ENCODE results near the gene PTPN14. TPM values are rescaled to one million over a fixed set of nuclear protein-coding genes. Genes with fewer than 3 reads are reported as not detected.

The PTPN14 gene
- total and polyA plus RNA-seq, 2 experiments from 2014 or later: 18.7 to 70.2 TPM

DNA sequence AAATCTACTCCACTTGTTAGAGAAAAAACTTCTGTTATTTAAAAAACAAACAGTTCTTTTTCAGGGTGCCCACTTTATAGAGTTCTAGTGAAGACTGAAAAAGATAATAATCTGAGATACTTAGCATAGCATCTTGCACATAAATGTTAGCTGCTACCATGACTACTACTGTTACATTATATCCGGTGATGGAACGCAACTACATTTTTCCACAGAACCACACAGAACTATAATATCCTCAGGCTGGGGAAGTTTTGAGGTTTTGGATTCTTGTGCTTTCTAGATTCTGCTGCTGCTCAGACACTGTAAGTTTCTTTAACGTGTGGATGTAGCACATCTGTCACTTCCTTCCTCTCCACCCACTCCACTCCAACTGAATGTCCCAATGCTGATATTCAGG, 110.3 kb downstream of the PTPN14 start (continued):
- TF ChIP-seq, protein P1, sequence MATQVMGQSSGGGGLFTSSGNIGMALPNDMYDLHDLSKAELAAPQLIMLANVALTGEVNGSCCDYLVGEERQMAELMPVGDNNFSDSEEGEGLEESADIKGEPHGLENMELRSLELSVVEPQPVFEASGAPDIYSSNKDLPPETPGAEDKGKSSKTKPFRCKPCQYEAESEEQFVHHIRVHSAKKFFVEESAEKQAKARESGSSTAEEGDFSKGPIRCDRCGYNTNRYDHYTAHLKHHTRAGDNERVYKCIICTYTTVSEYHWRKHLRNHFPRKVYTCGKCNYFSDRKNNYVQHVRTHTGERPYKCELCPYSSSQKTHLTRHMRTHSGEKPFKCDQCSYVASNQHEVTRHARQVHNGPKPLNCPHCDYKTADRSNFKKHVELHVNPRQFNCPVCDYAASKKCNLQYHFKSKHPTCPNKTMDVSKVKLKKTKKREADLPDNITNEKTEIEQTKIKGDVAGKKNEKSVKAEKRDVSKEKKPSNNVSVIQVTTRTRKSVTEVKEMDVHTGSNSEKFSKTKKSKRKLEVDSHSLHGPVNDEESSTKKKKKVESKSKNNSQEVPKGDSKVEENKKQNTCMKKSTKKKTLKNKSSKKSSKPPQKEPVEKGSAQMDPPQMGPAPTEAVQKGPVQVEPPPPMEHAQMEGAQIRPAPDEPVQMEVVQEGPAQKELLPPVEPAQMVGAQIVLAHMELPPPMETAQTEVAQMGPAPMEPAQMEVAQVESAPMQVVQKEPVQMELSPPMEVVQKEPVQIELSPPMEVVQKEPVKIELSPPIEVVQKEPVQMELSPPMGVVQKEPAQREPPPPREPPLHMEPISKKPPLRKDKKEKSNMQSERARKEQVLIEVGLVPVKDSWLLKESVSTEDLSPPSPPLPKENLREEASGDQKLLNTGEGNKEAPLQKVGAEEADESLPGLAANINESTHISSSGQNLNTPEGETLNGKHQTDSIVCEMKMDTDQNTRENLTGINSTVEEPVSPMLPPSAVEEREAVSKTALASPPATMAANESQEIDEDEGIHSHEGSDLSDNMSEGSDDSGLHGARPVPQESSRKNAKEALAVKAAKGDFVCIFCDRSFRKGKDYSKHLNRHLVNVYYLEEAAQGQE (IDR thresholded peaks at IDR 0.05; ENCODE audit: unreplicated experiment): no peak
- TF ChIP-seq CREB1 (CRISPR knock-in tag; IDR thresholded peaks at IDR 0.05; ENCODE audit: low read depth) (no peak), JUNB (IDR thresholded peaks at IDR 0.05; ENCODE audit: unreplicated experiment) (no peak), STAT1 (IDR thresholded peaks at IDR 0.05; ENCODE audit: unreplicated experiment) (no peak)

DNA sequence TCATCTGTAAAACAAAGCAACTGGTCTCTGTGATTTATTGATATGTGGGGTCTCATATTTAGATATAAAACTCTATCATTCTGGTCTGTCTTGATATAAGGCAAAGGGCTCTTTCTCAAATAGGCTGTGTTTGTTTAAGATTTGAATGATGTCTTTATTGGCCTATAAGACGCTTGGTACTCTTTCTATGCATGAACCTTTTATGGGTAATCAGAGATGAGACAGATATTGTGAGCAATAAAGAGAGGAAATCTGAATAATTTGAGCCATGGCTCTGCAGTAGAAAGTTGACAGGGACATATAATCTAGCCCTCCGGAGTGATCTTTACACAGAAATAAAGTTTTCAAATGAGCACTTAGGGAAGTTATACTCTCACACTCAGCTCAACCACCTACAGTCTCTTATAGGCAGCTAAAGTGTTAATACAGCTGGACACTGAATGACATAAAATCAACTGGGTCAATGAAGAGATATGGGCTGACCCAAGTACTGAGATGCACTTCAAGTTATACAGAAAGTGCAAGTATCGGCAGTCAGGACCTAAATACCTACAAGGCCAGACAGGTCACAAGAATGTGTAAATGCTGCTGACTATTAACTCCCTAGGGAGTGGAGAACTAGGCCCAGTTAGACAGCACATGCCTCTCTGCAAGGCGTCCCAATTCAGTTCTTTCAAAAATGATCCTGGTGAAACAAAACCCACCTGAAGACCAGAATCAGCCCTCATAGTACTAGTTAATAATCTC, 111.0 kb downstream of the PTPN14 start:
- Mint-ChIP-seq H3K4me1 (peaks cover 70% of the 10 kb centered on the region), H3K9me3 (peaks cover 3% of the 10 kb centered on the region; the same call in 1 of the 3 replicates), H3K4me3 (0 out of 3 replicates have a peak overlapping the region, but pooled peaks have one; percentile 10), H3K27ac (peak overlapping the region; percentile 93), H3K36me3 (ENCODE audit: low read depth) (peaks cover 4% of the 10 kb centered on the region; the same call in 2 of the 3 replicates), H3K27me3 (ENCODE audit: insufficient read depth, low read depth, poor library complexity) (no peaks in the 10 kb centered on the region)
- Histone ChIP-seq H4K20me1 (replicated peaks; ENCODE audit: insufficient read depth) (no peaks in the 10 kb centered on the region), H3K4me3 (no peak overlapping the region), H3K36me3 (ENCODE audit: insufficient read depth) (no peaks in the 10 kb centered on the region), H3K9me2 (ENCODE audit: insufficient read depth) (no peaks in the 10 kb centered on the region), H3K27ac (ENCODE audit: low read depth) (peak overlapping the region; percentile 94), H3K4me1 (ENCODE audit: insufficient read depth) (peaks cover 54% of the 10 kb centered on the region), H2AFZ (no peak overlapping the region), H3K27me3 (ENCODE audit: insufficient read depth) (no peaks in the 10 kb centered on the region), H3K4me2 (peak overlapping the region; percentile 12), H3K79me2 (replicated peaks; ENCODE audit: insufficient read depth) (peaks cover 51% of the 10 kb centered on the region), H3F3A (replicated peaks; ENCODE audit: low read depth) (no peaks in the 10 kb centered on the region)
- DNase-seq (ENCODE audit: low spot score) (peak; percentile 76), ATAC-seq (peak; percentile 83)
- TF ChIP-seq ZNF114 (CRISPR knock-in tag; IDR thresholded peaks at IDR 0.05) (no peak), NANOG (IDR thresholded peaks at IDR 0.05; ENCODE audit: borderline replicate concordance) (no peak), EZH2phosphoT487 (IDR thresholded peaks at IDR 0.05; ENCODE audit: unreplicated experiment) (no peak), JUNB (IDR thresholded peaks at IDR 0.05; ENCODE audit: unreplicated experiment) (no peak), ETS1 (IDR thresholded peaks at IDR 0.05) (no peak)
- TF ChIP-seq, protein P2, sequence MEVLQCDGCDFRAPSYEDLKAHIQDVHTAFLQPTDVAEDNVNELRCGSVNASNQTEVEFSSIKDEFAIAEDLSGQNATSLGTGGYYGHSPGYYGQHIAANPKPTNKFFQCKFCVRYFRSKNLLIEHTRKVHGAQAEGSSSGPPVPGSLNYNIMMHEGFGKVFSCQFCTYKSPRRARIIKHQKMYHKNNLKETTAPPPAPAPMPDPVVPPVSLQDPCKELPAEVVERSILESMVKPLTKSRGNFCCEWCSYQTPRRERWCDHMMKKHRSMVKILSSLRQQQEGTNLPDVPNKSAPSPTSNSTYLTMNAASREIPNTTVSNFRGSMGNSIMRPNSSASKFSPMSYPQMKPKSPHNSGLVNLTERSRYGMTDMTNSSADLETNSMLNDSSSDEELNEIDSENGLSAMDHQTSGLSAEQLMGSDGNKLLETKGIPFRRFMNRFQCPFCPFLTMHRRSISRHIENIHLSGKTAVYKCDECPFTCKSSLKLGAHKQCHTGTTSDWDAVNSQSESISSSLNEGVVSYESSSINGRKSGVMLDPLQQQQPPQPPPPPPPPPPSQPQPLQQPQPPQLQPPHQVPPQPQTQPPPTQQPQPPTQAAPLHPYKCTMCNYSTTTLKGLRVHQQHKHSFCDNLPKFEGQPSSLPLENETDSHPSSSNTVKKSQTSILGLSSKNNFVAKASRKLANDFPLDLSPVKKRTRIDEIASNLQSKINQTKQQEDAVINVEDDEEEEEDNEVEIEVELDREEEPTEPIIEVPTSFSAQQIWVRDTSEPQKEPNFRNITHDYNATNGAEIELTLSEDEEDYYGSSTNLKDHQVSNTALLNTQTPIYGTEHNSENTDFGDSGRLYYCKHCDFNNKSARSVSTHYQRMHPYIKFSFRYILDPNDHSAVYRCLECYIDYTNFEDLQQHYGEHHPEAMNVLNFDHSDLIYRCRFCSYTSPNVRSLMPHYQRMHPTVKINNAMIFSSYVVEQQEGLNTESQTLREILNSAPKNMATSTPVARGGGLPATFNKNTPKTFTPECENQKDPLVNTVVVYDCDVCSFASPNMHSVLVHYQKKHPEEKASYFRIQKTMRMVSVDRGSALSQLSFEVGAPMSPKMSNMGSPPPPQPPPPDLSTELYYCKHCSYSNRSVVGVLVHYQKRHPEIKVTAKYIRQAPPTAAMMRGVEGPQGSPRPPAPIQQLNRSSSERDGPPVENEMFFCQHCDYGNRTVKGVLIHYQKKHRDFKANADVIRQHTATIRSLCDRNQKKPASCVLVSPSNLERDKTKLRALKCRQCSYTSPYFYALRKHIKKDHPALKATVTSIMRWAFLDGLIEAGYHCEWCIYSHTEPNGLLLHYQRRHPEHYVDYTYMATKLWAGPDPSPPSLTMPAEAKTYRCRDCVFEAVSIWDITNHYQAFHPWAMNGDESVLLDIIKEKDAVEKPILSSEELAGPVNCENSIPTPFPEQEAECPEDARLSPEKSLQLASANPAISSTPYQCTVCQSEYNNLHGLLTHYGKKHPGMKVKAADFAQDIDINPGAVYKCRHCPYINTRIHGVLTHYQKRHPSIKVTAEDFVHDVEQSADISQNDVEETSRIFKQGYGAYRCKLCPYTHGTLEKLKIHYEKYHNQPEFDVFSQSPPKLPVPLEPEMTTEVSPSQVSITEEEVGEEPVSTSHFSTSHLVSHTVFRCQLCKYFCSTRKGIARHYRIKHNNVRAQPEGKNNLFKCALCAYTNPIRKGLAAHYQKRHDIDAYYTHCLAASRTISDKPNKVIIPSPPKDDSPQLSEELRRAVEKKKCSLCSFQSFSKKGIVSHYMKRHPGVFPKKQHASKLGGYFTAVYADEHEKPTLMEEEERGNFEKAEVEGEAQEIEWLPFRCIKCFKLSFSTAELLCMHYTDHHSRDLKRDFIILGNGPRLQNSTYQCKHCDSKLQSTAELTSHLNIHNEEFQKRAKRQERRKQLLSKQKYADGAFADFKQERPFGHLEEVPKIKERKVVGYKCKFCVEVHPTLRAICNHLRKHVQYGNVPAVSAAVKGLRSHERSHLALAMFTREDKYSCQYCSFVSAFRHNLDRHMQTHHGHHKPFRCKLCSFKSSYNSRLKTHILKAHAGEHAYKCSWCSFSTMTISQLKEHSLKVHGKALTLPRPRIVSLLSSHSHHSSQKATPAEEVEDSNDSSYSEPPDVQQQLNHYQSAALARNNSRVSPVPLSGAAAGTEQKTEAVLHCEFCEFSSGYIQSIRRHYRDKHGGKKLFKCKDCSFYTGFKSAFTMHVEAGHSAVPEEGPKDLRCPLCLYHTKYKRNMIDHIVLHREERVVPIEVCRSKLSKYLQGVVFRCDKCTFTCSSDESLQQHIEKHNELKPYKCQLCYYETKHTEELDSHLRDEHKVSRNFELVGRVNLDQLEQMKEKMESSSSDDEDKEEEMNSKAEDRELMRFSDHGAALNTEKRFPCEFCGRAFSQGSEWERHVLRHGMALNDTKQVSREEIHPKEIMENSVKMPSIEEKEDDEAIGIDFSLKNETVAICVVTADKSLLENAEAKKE (CRISPR knock-in tag; IDR thresholded peaks at IDR 0.05): no peak
- TF ChIP-seq, protein P1 (IDR thresholded peaks at IDR 0.05; ENCODE audit: unreplicated experiment): no peak

Data from GM23338 (cell line).